Panc1 (cell line): ENCODE results near the gene TMEM60. TPM values are rescaled to one million over a fixed set of nuclear protein-coding genes. Genes with fewer than 3 reads are reported as not detected.
A peak's percentile ranks its signal among the peaks of the same experiment; 100 is the strongest.

Experiments used
- ATAC-seq: fragments of 200-7000 bp; cut with Tn5 transposase; 2 replicates; pipeline ENCODE4 v1.9.1; 2020; ENCODE audit warnings: mild to moderate bottlenecking, moderate library complexity
- Bru-seq: library from RNA; stranded (reverse); fragments of 400-500 nt; gene quantifications from one replicate; lab custom pipeline; 2021; lab: Mats Ljungman, UMichigan
- BruChase-seq, 2 experiments: library from RNA; stranded (reverse); fragments of 400-500 nt; gene quantifications; one replicate each; lab custom pipeline; 2021; lab: Mats Ljungman, UMichigan
- BruUV-seq: library from RNA; stranded (reverse); fragments of 400-500 nt; replicated peaks from 2 replicates; lab custom pipeline; 2021; lab: Mats Ljungman, UMichigan
- CTCF ChIA-PET: fragments of 300-600 bp; sonication (Branson Sonifier 250); formaldehyde crosslinking; loops from one replicate; lab custom pipeline; 2022; ENCODE audit warnings: antibody characterized with exemption; lab: Charles Lee
- POLR2A ChIA-PET: fragments of 300-600 bp; sonication (Branson Sonifier 250); formaldehyde crosslinking; loops from one replicate; lab custom pipeline; 2022; ENCODE audit warnings: antibody characterized with exemption; lab: Charles Lee
- DNase-seq: peaks from one replicate; pipeline ENCODE4 v3.0.0-alpha.2; 2010; ENCODE audit warnings: low read depth, low spot score
- H3K27ac ChIP-seq: 2 replicates; pipeline ENCODE4 v1.5.1; 2011; ENCODE audit warnings: mild to moderate bottlenecking, low read length, inconsistent platforms
- H3K27me3 ChIP-seq: fragments of 200-500 bp; sonication (Bioruptor generic); 2 replicates; pipeline ENCODE4 v1.6.0; 2014; ENCODE audit warnings: low read length, inconsistent platforms; ENCODE audit not compliant: control insufficient read depth, insufficient read depth
- H3K36me3 ChIP-seq: fragments of 200-500 bp; sonication (Bioruptor generic); 2 replicates; pipeline ENCODE4 v1.5.1; 2014; ENCODE audit warnings: inconsistent platforms, mild to moderate bottlenecking, low read length, moderate library complexity; ENCODE audit not compliant: control insufficient read depth, insufficient read depth
- H3K4me1 ChIP-seq: 2 replicates; pipeline ENCODE4 v1.5.1; 2011; ENCODE audit warnings: inconsistent platforms, mild to moderate bottlenecking, low read length, moderate library complexity; ENCODE audit not compliant: control insufficient read depth, insufficient read depth
- H3K4me3 ChIP-seq, 2 experiments: 2 replicates each; pipeline ENCODE4 v1.5.1; 2011 to 2012; ENCODE audit warnings: low read depth in 2 of 2, low read length in 2 of 2, mild to moderate bottlenecking in 2 of 2, inconsistent platforms in 1 of 2, moderate library complexity in 1 of 2
- H3K9me3 ChIP-seq: fragments of 200-500 bp; sonication (Bioruptor generic); 2 replicates; pipeline ENCODE4 v1.5.1; 2014; ENCODE audit warnings: low read depth, mild to moderate bottlenecking, inconsistent platforms, low read length, moderate library complexity; ENCODE audit not compliant: control insufficient read depth, insufficient read depth
- CTCF ChIP-seq: fragments of 450-650 bp; IDR thresholded peaks from 2 replicates; pipeline ENCODE4 v1.5.1; 2017; ENCODE audit warnings: mild to moderate bottlenecking
- POLR2AphosphoS5 ChIP-seq: IDR thresholded peaks from 2 replicates; pipeline ENCODE4 v1.6.1; 2012; ENCODE audit warnings: mild to moderate bottlenecking, low read depth, low read length, moderate library complexity
- REST ChIP-seq, 2 experiments: IDR thresholded peaks; 2 replicates each; pipeline ENCODE4 v1.6.1; 2011 to 2012; ENCODE audit warnings: low read depth in 2 of 2, control low read depth in 1 of 2, low read length in 1 of 2, mild to moderate bottlenecking in 1 of 2, moderate library complexity in 1 of 2; ENCODE audit not compliant: insufficient read depth in 1 of 2
- SIN3A ChIP-seq: IDR thresholded peaks from 2 replicates; pipeline ENCODE4 v1.6.1; 2012; ENCODE audit warnings: low read depth, mild to moderate bottlenecking, low read length, moderate library complexity, borderline replicate concordance; ENCODE audit not compliant: insufficient read depth
- TCF7L2 ChIP-seq: IDR thresholded peaks from 2 replicates; pipeline ENCODE4 v1.6.1; 2011; ENCODE audit warnings: mild to moderate bottlenecking, low read depth, low read length, inconsistent platforms
- in situ Hi-C: cut with HindIII; loops from 2 replicates; pipeline ENCODE4 v1.10.0; 2016; ENCODE audit warnings: low sequenced_read_pairs, low pct_unique_long_range_greater_than_20kb
- intact Hi-C: fragments of 100-400 bp; cut with micrococcal nuclease; formaldehyde crosslinking; loops from one replicate; pipeline ENCODE4 v1.10.0; 2022; ENCODE audit not compliant: unreplicated experiment
- long read RNA-seq: library from polyadenylated mRNA; unstranded; transcript quantifications from one replicate; pipeline ENCODE4 v2.0.0, GENCODE V29; 2021; ENCODE audit not compliant: unreplicated experiment
- polyA plus RNA-seq: library from polyadenylated mRNA; unstranded; fragments of >200 nt; gene quantifications from one replicate; pipeline ENCODE4 v1.2.1, GENCODE V29; 2012; ENCODE audit warnings: missing spikeins; ENCODE audit not compliant: insufficient read length
- total RNA-seq: library from RNA; stranded (reverse); gene quantifications from one replicate; pipeline ENCODE4 v1.2.1, GENCODE V29; 2021; ENCODE audit not compliant: unreplicated experiment

TMEM60 gene
- 20.4 TPM for total RNA-seq
- 14.5 TPM for polyA plus RNA-seq
- Bru-seq, nascent RNA: percentile 92 among the genes with signal in this experiment
- BruChase-seq, experiment 1, labeled RNA remaining after a 2-hour chase: percentile 92 among the genes with signal in this experiment
- percentile 72 among the genes with signal in this experiment for BruChase-seq, experiment 2, labeled RNA remaining after a 6-hour chase
- long read RNA-seq, transcript TMEM60-201 (2 exons, 1,023 nt): major isoform, 18 of 50 reads
- long read RNA-seq, partial matches to known transcripts: 0 of 50 reads
- long read RNA-seq, other reads (novel, unspliced or antisense): 32 of 50 reads

DNA sequence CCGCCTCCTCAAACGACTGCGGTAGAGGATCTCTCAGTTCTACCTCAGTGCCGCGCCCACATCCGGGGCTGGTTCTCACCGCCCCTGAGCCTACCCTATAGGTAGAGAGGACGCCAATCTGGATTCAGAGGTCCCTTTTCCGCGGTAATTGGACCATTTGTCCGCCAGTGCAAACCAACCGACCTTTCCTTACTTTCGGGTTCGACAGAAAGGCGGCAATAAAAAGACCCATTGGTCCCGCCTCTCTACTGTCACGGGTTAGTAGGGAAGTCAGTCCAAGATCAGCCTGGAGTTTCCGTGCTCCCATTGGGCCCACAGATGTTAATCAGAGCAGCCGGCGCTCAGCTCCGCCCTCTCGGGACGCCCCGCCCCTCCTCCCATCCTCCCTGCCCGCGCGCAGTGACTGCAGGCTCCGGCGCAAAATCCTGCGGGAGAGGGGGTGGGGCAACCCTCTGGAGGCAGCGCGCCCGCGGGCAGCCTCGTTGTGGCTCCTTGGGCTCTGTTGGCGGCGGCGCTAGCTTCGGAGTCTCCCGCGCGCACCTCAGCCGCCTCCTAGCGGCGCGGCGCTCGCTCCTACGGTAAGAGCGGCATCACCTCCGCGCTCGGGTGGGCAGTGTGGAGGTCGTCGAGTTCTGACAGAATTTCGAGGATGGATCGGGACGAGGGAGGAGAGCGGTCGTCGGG, at the start of gene TMEM60, which contains the start of gene PHTF2:
TMEM60 (minus strand) TSS at position 41 of the 684 bp plus-strand sequence. CDS start 4,061 bp downstream, outside the sequence.
PHTF2 (plus strand) TSS at position 380 of the 684 bp plus-strand sequence.
- intact Hi-C loops (loop anchor here (10.0 kb wide), 1 partner anchor 136 kb away; no protein-coding TSS in a partner anchor), in situ Hi-C loops (no loop called here)
- Histone ChIP-seq H3K36me3 (no peaks in the 10 kb centered on the region; the same call in 1 of the 2 replicates), H3K4me1 (peaks cover 26% of the 10 kb centered on the region), H3K27me3 (no peaks in the 10 kb centered on the region), H3K27ac (peak within 1 kb of the TSS; percentile 98), H3K9me3 (no peaks in the 10 kb centered on the region), H3K4me3 (peak within 1 kb of the TSS; percentile 80 to 99)
- no TSS peak for BruUV-seq
- ChIA-PET POLR2A (no interaction called here), CTCF (interaction anchor here (0.5 kb wide), 1 partner anchor 93 kb away, joined by 13 read pairs; no protein-coding TSS in a partner anchor)
- peak; percentile 100 for DNase-seq
- ATAC-seq: peak; percentile 97
- TF ChIP-seq SIN3A: peak; percentile 54; the same call in 1 of the 2 replicates
- TF ChIP-seq POLR2AphosphoS5: peak; percentile 72
- peak; percentile 98 for TF ChIP-seq TCF7L2
- TF ChIP-seq CTCF: no peak; the same call in 1 of the 2 replicates
- TF ChIP-seq REST (IDR thresholded peaks at IDR 0.05; ENCODE audit: insufficient read depth in 1 of 2, low read depth in 2 of 2, low read length in 1 of 2): peak in 1 of 2 experiments; percentile 13; a peak in 1 of 4 replicates

- ATAC-seq (no peak), DNase-seq (no peak)
- H3K27me3 ChIP-seq: no peaks in the 10 kb centered on the region
- BruUV-seq: no TSS peak
- POLR2A ChIA-PET: no interaction called here
- in situ Hi-C loops (no loop called here), intact Hi-C loops (no loop called here)
- CTCF ChIA-PET: no interaction called here
- no peaks in the 10 kb centered on the region for H3K9me3 ChIP-seq
- H3K36me3 ChIP-seq: no peaks in the 10 kb centered on the region
- no peak overlapping the region for H3K27ac ChIP-seq
- H3K4me1 ChIP-seq: no peaks in the 10 kb centered on the region
- no peak overlapping the region for H3K4me3 ChIP-seq
- TF ChIP-seq POLR2AphosphoS5 (no peak), REST (IDR thresholded peaks at IDR 0.05; ENCODE audit: insufficient read depth in 1 of 2, low read depth in 2 of 2, low read length in 1 of 2) (no peak), TCF7L2 (no peak), CTCF (no peak), SIN3A (no peak)
These were observed 48.3 kb upstream of the TMEM60 start for GRCh38 chr7:77846317-77847092.
